Lower leg skin (tissue), 3 donors: ENCODE results near the gene SHISA4.

Source experiments
- CTCF ChIP-seq, 3 donors: fragments of 450-650 bp; IDR thresholded peaks; one replicate each; pipeline ENCODE4 v1.5.1; 2016; ENCODE audit warnings: antibody characterized with exemption in 3 of 3, mild to moderate bottlenecking in 3 of 3, moderate library complexity in 2 of 3
- POLR2A ChIP-seq, 2 donors: fragments of 450-650 bp; IDR thresholded peaks; one replicate each; pipeline ENCODE4 v1.6.1; 2016 to 2017; ENCODE audit warnings: antibody characterized with exemption in 2 of 2, mild to moderate bottlenecking in 1 of 2, moderate library complexity in 1 of 2

GRCh38 chr1:201907621-201908020 lies 18.9 kb downstream of the SHISA4 start:
- TF ChIP-seq CTCF (IDR thresholded peaks at IDR 0.05) (no peak), POLR2A (IDR thresholded peaks at IDR 0.05) (no peak)
